Neuronal stem cell (in vitro differentiated cells): ENCODE data around the gene RTP2. TPM values are rescaled to one million over a fixed set of nuclear protein-coding genes. Genes with fewer than 3 reads are reported as not detected.

Experiments
- DNase-seq: peaks from one replicate; pipeline ENCODE4 v3.0.0-alpha.2; 2013; ENCODE audit warnings: low spot score
- H2AFZ ChIP-seq: one replicate; pipeline ENCODE4 v1.6.1; 2013; ENCODE audit warnings: mild to moderate bottlenecking, low read length, inconsistent platforms
- H2AK5ac ChIP-seq: 2 replicates; pipeline ENCODE4 v1.6.1; 2013; ENCODE audit warnings: low read depth, mild to moderate bottlenecking, inconsistent platforms, low read length, moderate library complexity, mixed read lengths
- H2BK120ac ChIP-seq: 2 replicates; pipeline ENCODE4 v1.6.1; 2013; ENCODE audit warnings: low read depth, mild to moderate bottlenecking, inconsistent platforms, low read length, moderate library complexity, mixed read lengths
- H2BK12ac ChIP-seq: one replicate; pipeline ENCODE4 v1.6.1; 2013; ENCODE audit warnings: low read length, inconsistent platforms
- H2BK15ac ChIP-seq: 2 replicates; pipeline ENCODE4 v1.6.1; 2013; ENCODE audit warnings: mild to moderate bottlenecking, low read length, inconsistent platforms, mixed read lengths
- H2BK5ac ChIP-seq: one replicate; pipeline ENCODE4 v1.6.1; 2013; ENCODE audit warnings: inconsistent platforms, mild to moderate bottlenecking, low read length, moderate library complexity
- H3K14ac ChIP-seq: one replicate; pipeline ENCODE4 v1.6.1; 2013; ENCODE audit warnings: low read length, inconsistent platforms
- H3K18ac ChIP-seq: 2 replicates; pipeline ENCODE4 v1.6.1; 2013; ENCODE audit warnings: low read length, inconsistent platforms
- H3K23ac ChIP-seq: 2 replicates; pipeline ENCODE4 v1.6.1; 2013; ENCODE audit warnings: low read depth, mild to moderate bottlenecking, mixed read lengths, low read length, inconsistent platforms; ENCODE audit not compliant: poor library complexity
- H3K27ac ChIP-seq: replicated peaks from 3 replicates; pipeline ENCODE4 v1.5.1; 2013; ENCODE audit warnings: low read length, inconsistent platforms
- H3K27me3 ChIP-seq, 3 experiments: 2 replicates each; pipeline ENCODE4 v1.6.1; 2013; ENCODE audit warnings: low read length in 3 of 3, mild to moderate bottlenecking in 2 of 3, inconsistent platforms in 1 of 3, low read depth in 1 of 3, mixed read lengths in 1 of 3, moderate library complexity in 1 of 3; ENCODE audit not compliant: control insufficient read depth in 3 of 3, insufficient read depth in 3 of 3
- H3K36me3 ChIP-seq, 2 donors: replicated peaks in 1 of 2; 2 replicates each; pipeline ENCODE4 v1.6.1; 2013; ENCODE audit warnings: low read length in 2 of 2; ENCODE audit not compliant: control insufficient read depth in 2 of 2, insufficient read depth in 2 of 2
- H3K4ac ChIP-seq: 2 replicates; pipeline ENCODE4 v1.6.1; 2013; ENCODE audit warnings: inconsistent platforms, mild to moderate bottlenecking, low read length, moderate library complexity
- H3K4me1 ChIP-seq, 2 donors: 1 replicate in 1 of 2; 2 replicates in 1 of 2; pipeline ENCODE4 v1.6.1; 2013; ENCODE audit warnings: low read length in 2 of 2, low read depth in 1 of 2; ENCODE audit not compliant: control insufficient read depth in 2 of 2, insufficient read depth in 1 of 2
- H3K4me2 ChIP-seq: one replicate; pipeline ENCODE4 v1.6.1; 2013; ENCODE audit warnings: mild to moderate bottlenecking, low read length, inconsistent platforms; ENCODE audit not compliant: insufficient read depth, poor library complexity, severe bottlenecking
- H3K4me3 ChIP-seq, 2 donors: 2 replicates each; pipeline ENCODE4 v1.5.1; 2013; ENCODE audit warnings: low read length in 2 of 2, mild to moderate bottlenecking in 2 of 2, inconsistent platforms in 1 of 2, moderate library complexity in 1 of 2
- H3K79me1 ChIP-seq: one replicate; pipeline ENCODE4 v1.6.1; 2013; ENCODE audit warnings: low read depth, mild to moderate bottlenecking, inconsistent platforms, low read length, moderate library complexity
- H3K9ac ChIP-seq: one replicate; pipeline ENCODE4 v1.6.1; 2013; ENCODE audit warnings: mild to moderate bottlenecking, low read depth, low read length, inconsistent platforms; ENCODE audit not compliant: poor library complexity
- H3K9me3 ChIP-seq, 2 donors: replicated peaks in 1 of 2; 2 replicates each; pipeline versions ENCODE3 to v1.6.1; 2013; ENCODE audit warnings: low read length in 2 of 2, mild to moderate bottlenecking in 2 of 2, inconsistent platforms in 1 of 2, low read depth in 1 of 2, mixed read lengths in 1 of 2, moderate library complexity in 1 of 2; ENCODE audit not compliant: control insufficient read depth in 2 of 2, insufficient read depth in 1 of 2
- H4K8ac ChIP-seq: one replicate; pipeline ENCODE4 v1.6.1; 2013; ENCODE audit warnings: low read depth, mild to moderate bottlenecking, inconsistent platforms, low read length, moderate library complexity
- H4K91ac ChIP-seq: one replicate; pipeline ENCODE4 v1.6.1; 2013; ENCODE audit warnings: low read length, low read depth, mild to moderate bottlenecking, inconsistent platforms; ENCODE audit not compliant: poor library complexity
- WGBS, 2 donors: extraction: QIAGEN DNeasy Blood & Tissue Kit; methylation state at CpG; one replicate each; pipeline ENCODE4 v1.1.7; 2013; ENCODE audit warnings: missing lambda C conversion rate in 2 of 2, mixed read lengths in 1 of 2; ENCODE audit not compliant: insufficient read length in 2 of 2, insufficient replicate concordance in 1 of 2; ENCODE audit errors: extremely low coverage in 2 of 2; 5-methylcytosine and 5-hydroxymethylcytosine counted together
- polyA plus RNA-seq, 2 experiments: library from polyadenylated mRNA; stranded (reverse); fragments of 200-250 nt; gene quantifications; one replicate each; pipeline ENCODE4 v1.2.3, GENCODE V29; 2013

The RTP2 gene, protein sequence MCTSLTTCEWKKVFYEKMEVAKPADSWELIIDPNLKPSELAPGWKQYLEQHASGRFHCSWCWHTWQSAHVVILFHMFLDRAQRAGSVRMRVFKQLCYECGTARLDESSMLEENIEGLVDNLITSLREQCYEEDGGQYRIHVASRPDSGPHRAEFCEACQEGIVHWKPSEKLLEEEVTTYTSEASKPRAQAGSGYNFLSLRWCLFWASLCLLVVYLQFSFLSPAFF
- not detected for polyA plus RNA-seq (2013, experiment 1 of 2)
- polyA plus RNA-seq (2013, experiment 2 of 2), result not detected

DNA sequence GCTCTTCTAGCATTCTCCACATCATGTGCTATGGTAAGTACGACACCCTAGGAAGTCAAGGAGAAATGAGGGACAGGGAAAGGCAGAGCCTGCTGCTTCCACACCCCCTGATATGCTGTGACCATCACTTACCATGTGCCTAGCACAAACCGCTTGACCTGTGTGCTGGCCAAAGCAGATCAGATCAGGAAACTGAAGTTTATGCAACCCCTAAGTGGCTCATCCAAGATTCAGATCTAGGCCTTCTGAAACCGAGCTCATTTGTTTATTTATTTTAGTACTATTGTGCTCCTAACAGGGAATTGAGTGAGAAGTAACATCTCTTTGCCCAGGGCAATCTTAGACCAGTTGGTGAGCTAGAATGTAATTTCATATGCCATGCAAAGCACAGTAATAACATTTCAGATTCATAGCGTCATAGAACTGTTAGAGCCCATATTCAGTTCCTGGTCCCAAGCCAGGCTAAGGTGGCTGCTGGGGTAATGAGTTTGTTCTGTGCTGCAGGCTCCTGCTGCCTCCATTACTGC, at the start of gene RTP2:
TSS of gene RTP2 (minus strand) at position 51 of the 527 bp plus-strand sequence. CDS start 429 bp downstream, outside the sequence.
- H4K8ac ChIP-seq, result no peak within 1 kb of the TSS
- no peak within 1 kb of the TSS for H2BK15ac ChIP-seq
- H2AFZ ChIP-seq, result no peak within 1 kb of the TSS
- no peak within 1 kb of the TSS for H3K23ac ChIP-seq
- H3K36me3 ChIP-seq, result no peaks in the 10 kb centered on the region
- peak within 1 kb of the TSS; percentile 90 for H3K14ac ChIP-seq
- H3K27ac ChIP-seq, result no peak within 1 kb of the TSS
- no peak within 1 kb of the TSS for H4K91ac ChIP-seq
- no peak within 1 kb of the TSS for H2BK12ac ChIP-seq
- no peak within 1 kb of the TSS for H2BK5ac ChIP-seq
- no peak within 1 kb of the TSS for H3K4ac ChIP-seq
- no CpG with 5 or more reads among the region's 4 CpGs for WGBS, 2 donors
- peaks cover 0 to 3% (median 0%) of the 10 kb centered on the region in 3 experiments for H3K27me3 ChIP-seq
- no peak for DNase-seq
- H3K9ac ChIP-seq, result no peak within 1 kb of the TSS
- no peaks in the 10 kb centered on the region for H3K79me1 ChIP-seq
- no peak within 1 kb of the TSS for H3K4me3 ChIP-seq
- no peak within 1 kb of the TSS for H3K4me2 ChIP-seq
- no peaks in the 10 kb centered on the region for H3K4me1 ChIP-seq
- H3K18ac ChIP-seq, result peak within 1 kb of the TSS; percentile 5
- H2AK5ac ChIP-seq, result no peak within 1 kb of the TSS
- H2BK120ac ChIP-seq, result no peak within 1 kb of the TSS
- no peaks in the 10 kb centered on the region for H3K9me3 ChIP-seq

DNA sequence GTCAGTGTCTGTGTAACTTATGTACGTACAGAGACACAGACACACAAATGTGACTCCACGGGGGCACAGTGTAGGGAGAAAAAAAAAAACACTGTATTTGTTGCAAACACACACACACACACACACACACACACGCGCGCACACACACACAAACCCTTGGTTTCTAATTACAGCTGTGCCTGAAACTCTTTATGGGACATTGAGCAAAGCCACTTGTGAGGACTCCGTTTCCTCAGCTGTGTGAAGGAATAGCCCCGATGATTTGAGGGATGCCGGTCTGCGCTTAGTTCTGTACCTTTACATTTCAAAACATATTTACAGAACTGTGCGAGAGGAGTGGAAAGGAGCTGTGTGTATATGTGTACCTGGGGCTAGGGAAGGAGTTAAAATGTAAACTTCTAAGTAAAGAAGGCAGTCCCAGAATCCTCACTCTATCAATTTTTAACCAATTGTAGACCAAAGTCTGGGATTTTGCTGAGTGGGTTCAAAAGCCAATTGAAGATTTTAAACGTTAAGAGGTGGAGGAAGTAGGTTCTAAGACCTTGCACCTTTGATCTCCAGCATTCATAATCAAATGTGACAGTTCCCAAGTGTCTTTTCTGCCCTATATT, 48.3 kb upstream of the RTP2 start:
- Histone ChIP-seq H3K9ac (no peak overlapping the region), H3K27ac (peak overlapping the region; percentile 78), H3K27me3 (no peaks in the 10 kb centered on the region), H3K4me1 (peaks cover 11 to 21% of the 10 kb centered on the region in 2 donors), H3K36me3 (no peaks in the 10 kb centered on the region), H3K14ac (no peak overlapping the region), H2BK5ac (no peak overlapping the region), H2AK5ac (no peak overlapping the region), H2AFZ (peak overlapping the region; percentile 58), H3K4me2 (peak overlapping the region; percentile 52), H2BK12ac (no peak overlapping the region), H3K18ac (peak overlapping the region; percentile 22), H3K23ac (no peak overlapping the region), H3K4ac (no peak overlapping the region), H2BK120ac (no peak overlapping the region), H2BK15ac (no peak overlapping the region), H4K8ac (no peak overlapping the region), H3K4me3 (no peak overlapping the region), H4K91ac (no peak overlapping the region), H3K79me1 (no peaks in the 10 kb centered on the region), H3K9me3 (no peaks in the 10 kb centered on the region)
- DNase-seq, result peak; percentile 54
- WGBS, 2 donors, result no CpG with 5 or more reads among the region's 11 CpGs

DNA sequence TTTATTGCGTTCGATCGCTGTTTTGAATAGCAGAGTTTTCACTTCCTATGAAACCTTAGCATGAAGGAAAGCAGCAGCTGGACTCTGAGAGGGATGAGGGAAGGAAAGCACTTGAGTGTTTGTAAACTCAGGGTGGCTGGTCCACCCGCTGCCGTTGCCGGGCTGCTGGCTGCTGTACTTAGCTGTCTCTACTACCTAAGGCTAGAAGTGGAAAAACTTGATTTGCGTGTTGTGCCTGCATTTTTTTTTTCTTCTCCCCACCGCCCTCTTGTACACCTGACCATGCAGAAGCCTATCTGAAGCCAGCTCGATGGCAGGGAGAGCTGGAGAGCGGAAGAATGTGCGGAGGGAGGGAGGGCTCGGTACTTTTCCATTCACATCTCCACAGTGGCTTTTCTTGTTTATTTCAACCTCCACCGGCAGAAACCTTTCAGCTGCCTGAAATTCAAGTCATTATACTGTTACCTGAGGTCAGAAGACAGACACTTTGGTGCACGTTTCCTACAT, 47.7 kb upstream of the RTP2 start:
- no peak overlapping the region for H3K9ac ChIP-seq
- no peak overlapping the region for H3K23ac ChIP-seq
- no peak overlapping the region for H4K91ac ChIP-seq
- no peak overlapping the region for H3K4me3 ChIP-seq
- no peak overlapping the region for H3K14ac ChIP-seq
- no peaks in the 10 kb centered on the region for H3K36me3 ChIP-seq
- no peak overlapping the region for H4K8ac ChIP-seq
- H3K79me1 ChIP-seq, result no peaks in the 10 kb centered on the region
- H2BK5ac ChIP-seq, result no peak overlapping the region
- peak overlapping the region; percentile 52 for H3K4me2 ChIP-seq
- H3K4me1 ChIP-seq, result peaks cover 11 to 21% of the 10 kb centered on the region in 2 donors
- H2AFZ ChIP-seq, result peak overlapping the region; percentile 58
- no peak overlapping the region for H2BK15ac ChIP-seq
- no peak overlapping the region for H2BK120ac ChIP-seq
- peak; percentile 70 for DNase-seq
- no peak overlapping the region for H2BK12ac ChIP-seq
- no peaks in the 10 kb centered on the region for H3K9me3 ChIP-seq
- H3K27me3 ChIP-seq, result no peaks in the 10 kb centered on the region
- H3K18ac ChIP-seq, result peak overlapping the region; percentile 86
- no peak overlapping the region for H3K4ac ChIP-seq
- H2AK5ac ChIP-seq, result no peak overlapping the region
- 100% methylated on average over 2 of the region's 14 CpGs; no CpG with 5 or more reads in 1 of the 2 donors for WGBS, 2 donors
- H3K27ac ChIP-seq, result peak overlapping the region; percentile 78

DNA sequence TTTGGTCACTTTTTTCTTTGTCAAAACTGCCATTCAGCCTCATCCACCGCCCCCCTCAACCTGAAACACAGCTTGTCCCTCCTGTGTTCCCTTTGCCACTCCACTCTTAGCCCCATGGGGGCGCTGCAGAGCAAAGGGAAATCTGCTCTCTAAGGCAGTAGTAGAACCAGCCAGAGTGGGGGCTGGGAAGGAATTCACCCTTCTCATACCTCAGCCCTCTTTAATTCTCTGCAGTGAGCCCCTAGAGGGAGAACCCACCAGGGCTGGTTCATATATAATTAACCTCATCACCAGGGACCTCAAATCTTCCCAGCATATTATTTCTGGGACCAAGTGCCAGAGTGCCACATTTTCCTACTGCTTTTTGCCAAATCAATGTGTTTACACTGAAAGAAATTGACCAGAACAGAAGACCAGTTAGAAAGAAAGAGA, 45.7 kb upstream of the RTP2 start:
- Histone ChIP-seq H2AFZ (peak overlapping the region; percentile 62), H3K27me3 (no peaks in the 10 kb centered on the region), H3K27ac (no peak overlapping the region), H3K4me2 (no peak overlapping the region), H2BK15ac (no peak overlapping the region), H4K91ac (no peak overlapping the region), H3K4ac (no peak overlapping the region), H3K4me1 (peaks cover 11 to 21% of the 10 kb centered on the region in 2 donors), H3K9me3 (no peaks in the 10 kb centered on the region), H2BK5ac (no peak overlapping the region), H4K8ac (no peak overlapping the region), H2AK5ac (no peak overlapping the region), H3K36me3 (no peaks in the 10 kb centered on the region), H3K18ac (no peak overlapping the region), H3K79me1 (no peaks in the 10 kb centered on the region), H3K14ac (no peak overlapping the region), H3K4me3 (no peak overlapping the region), H3K9ac (no peak overlapping the region), H2BK120ac (no peak overlapping the region), H3K23ac (no peak overlapping the region), H2BK12ac (no peak overlapping the region)
- peak; percentile 96 for DNase-seq
- WGBS, 2 donors, result no CpG with 5 or more reads among the region's 2 CpGs
